GM15510 (cell line): Measurements from ENCODE around the gene AGA.

Experiments used
- POLR2A ChIP-seq: IDR thresholded peaks from 3 replicates; pipeline ENCODE4 v1.6.1; 2011; ENCODE audit warnings: borderline replicate concordance; ENCODE audit not compliant: insufficient read length; ENCODE audit errors: extremely low read depth

Gene AGA

GRCh38 chr4:177384856-177385397 lies 57.3 kb downstream of the AGA start:
- TF ChIP-seq POLR2A, result no peak

GRCh38 chr4:177381762-177382310 lies 60.4 kb downstream of the AGA start:
- no peak for TF ChIP-seq POLR2A
